Measurements from ENCODE around the gene LPIN1. TPM values are rescaled to one million over a fixed set of nuclear protein-coding genes. Genes with fewer than 3 reads are reported as not detected.
"Not testable (repeated sequence)": the region's sequence is repeated elsewhere in the genome, so short reads cannot be mapped to it uniquely, and the experiment has no call there.

The LPIN1 gene
- total and polyA plus RNA-seq, 12 donors, result 18.9 to 61.0 (median 34.4) TPM

DNA sequence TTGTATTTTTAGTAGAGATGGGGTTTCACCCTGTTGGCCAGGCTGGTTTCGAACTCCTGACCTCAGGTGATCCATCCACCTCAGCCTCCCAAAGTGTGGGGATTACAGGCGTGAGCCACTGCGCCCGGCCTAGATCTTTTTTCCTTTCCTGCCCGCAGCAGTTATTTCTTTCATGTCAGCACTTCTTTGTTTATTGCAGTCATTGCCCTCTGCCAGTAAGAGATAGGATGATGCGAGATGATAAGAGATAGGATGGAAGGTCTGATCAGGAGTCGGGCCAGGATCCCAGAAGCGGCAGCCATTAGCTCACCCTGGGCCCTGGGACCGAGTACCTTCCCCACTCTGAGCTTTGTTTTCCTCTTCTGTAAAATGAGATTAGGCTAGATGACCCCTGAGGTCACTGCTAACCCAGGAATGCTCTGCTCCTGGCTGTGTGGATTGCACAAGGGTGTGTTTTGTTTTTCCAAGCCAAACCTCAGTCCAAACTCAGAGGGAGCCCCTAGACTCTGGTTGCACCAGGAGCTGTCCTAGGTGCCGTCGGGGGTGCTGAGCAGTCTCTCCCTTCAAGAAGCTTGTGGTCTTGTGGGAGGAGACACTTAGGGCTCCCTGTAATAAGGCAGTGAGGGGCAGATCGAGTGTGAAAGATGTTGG lies 63.3 kb downstream of the LPIN1 start:
- Histone ChIP-seq H3K27me3 (no peaks in the 10 kb centered on the region), H3K9me3 (no peaks in the 10 kb centered on the region), H3K36me3 (peaks cover 0 to 80% (median 16%) of the 10 kb centered on the region in 9 donors), H3K4me3 (no peak overlapping the region), H3K4me1 (peaks cover 0 to 25% (median 10%) of the 10 kb centered on the region in 9 donors), H3K27ac (no peak overlapping the region)
- ATAC-seq, result no peak
- WGBS, 2 donors, result 93 to 97% methylated on average over 12 of the region's 12 CpGs
- intact Hi-C loops (cut with DNase I), result no loop called here
- DNase-seq, result no peak
- no peak for TF ChIP-seq CTCF (IDR thresholded peaks at IDR 0.05)

- H3K27ac ChIP-seq, result peak overlapping the region in 5 of 10 donors; percentile 55 to 74 (median 62)
- no peak for ATAC-seq
- 85 to 87% methylated on average over 12 of the region's 12 CpGs for WGBS, 2 donors
These were observed 64.0 kb downstream of the LPIN1 start for GRCh38 chr2:11810237-11810977.

DNA sequence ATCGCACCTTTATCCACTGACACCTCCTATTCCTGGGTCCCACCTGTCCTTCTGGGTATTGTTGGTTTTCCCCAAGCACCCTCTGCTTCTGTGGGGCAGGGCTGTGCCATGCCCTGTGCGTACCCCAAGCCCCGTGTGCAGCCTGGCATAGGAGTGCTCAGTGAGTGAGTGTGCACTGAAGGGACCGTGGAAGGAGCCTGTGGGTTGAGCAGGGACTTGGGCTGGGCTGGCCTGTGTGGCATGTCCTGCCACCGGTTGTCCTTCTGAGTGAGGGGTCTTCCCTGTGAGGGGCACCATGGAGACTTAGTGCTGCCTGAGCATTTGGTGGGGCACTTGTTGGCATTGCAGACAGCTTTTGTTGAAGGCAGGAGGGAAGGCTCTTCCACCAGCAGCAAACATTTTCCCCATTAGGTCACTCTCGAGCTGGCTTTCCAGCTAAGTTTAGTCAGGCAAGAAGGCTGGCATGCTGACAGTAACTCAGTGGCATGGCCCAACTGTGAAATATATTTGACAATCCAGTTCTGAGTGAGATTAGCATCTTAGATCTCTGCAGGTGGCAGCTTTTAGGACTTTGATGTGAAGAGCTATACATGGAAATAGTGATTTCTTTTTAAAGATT lies 64.7 kb downstream of the LPIN1 start:
- peak in 1 of 2 donors; percentile 46 for DNase-seq
- intact Hi-C loops (cut with DNase I), result no loop called here
- Histone ChIP-seq H3K4me1 (peaks cover 0 to 25% (median 10%) of the 10 kb centered on the region in 9 donors), H3K9me3 (no peaks in the 10 kb centered on the region), H3K27me3 (no peaks in the 10 kb centered on the region), H3K27ac (peak overlapping the region in 5 of 10 donors; percentile 55 to 74 (median 62)), H3K36me3 (peaks cover 0 to 80% (median 14%) of the 10 kb centered on the region in 9 donors), H3K4me3 (no peak overlapping the region)
- WGBS, 2 donors, result 83 to 86% methylated on average over 6 of the region's 6 CpGs
- TF ChIP-seq CTCF (IDR thresholded peaks at IDR 0.05), result no peak
- ATAC-seq, result peak in 7 of 8 donors; percentile 11 to 80 (median 51)

More at GRCh38 chr2:11810237-11810977, 64.0 kb downstream of the LPIN1 start:
- DNase-seq, result no peak
- no peak overlapping the region for H3K4me3 ChIP-seq
- H3K27me3 ChIP-seq, result no peaks in the 10 kb centered on the region
- no peak for TF ChIP-seq CTCF (IDR thresholded peaks at IDR 0.05)
- intact Hi-C loops (cut with DNase I), result no loop called here
- H3K9me3 ChIP-seq, result no peaks in the 10 kb centered on the region
- peaks cover 0 to 80% (median 14%) of the 10 kb centered on the region in 9 donors for H3K36me3 ChIP-seq
- peaks cover 0 to 25% (median 10%) of the 10 kb centered on the region in 9 donors for H3K4me1 ChIP-seq

DNA sequence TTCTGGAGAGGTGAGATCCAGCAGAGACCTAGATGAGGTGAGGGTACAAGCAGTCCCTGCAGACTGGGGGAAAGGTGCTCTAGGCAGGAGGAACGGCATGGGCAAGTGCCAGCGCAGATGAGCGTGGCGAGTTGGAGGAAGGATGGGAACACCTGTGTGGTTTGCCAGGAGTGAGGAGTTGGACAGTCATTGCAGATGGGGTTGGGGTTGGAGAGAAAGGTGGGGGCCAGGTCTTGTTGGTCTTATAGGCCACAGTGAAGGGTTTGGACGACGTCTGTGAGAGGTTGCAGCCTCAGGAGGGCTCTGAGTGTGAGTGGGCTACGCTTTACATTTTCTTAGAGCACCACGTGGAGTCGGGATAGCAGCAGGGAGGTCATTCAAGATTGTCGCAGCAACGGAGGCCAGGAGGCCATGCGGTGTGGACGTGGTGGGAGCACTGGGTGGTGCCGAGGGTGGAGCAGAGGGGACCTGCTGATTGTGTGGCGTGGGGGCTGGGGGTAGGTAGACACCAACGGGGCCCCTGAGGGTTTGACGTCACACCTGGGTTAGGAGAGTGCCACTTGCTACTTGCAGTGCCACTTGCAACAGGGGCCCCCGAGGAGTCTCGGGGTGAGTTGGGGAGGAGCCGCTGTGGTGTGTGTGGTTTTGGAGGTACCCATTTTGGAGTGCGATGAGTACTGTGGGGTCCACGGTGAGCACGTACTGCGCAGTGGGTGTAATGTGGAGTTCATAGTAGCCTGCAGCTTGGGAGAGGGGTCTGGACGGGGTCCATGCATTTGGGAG lies 66.2 kb downstream of the LPIN1 start:
- 96% methylated on average over 25 of the region's 25 CpGs for WGBS, 2 donors
- intact Hi-C loops (cut with DNase I), result no loop called here
- Histone ChIP-seq H3K27me3 (no peaks in the 10 kb centered on the region), H3K27ac (no peak overlapping the region), H3K4me1 (peaks cover 0 to 16% (median 10%) of the 10 kb centered on the region in 9 donors), H3K4me3 (no peak overlapping the region), H3K36me3 (peaks cover 0 to 80% (median 17%) of the 10 kb centered on the region in 9 donors), H3K9me3 (no peaks in the 10 kb centered on the region)
- ATAC-seq (no peak), DNase-seq (no peak)
- TF ChIP-seq CTCF (IDR thresholded peaks at IDR 0.05), result no peak

GRCh38 chr2:11813345-11813744 lies 66.9 kb downstream of the LPIN1 start:
- ATAC-seq; H3K27me3 ChIP-seq; DNase-seq; H3K4me3 ChIP-seq; intact Hi-C loops (cut with DNase I); H3K27ac ChIP-seq; H3K9me3 ChIP-seq: not testable (repeated sequence)
- peaks cover 0 to 79% (median 17%) of the 10 kb centered on the region in 9 donors for H3K36me3 ChIP-seq
- 96 to 98% methylated on average over 10 of the region's 10 CpGs for WGBS, 2 donors
- peaks cover 0 to 14% (median 8%) of the 10 kb centered on the region in 9 donors for H3K4me1 ChIP-seq

Measured in heart right ventricle (tissue), 16 donors.